Right atrium auricular region (tissue), 2 donors: Measurements from ENCODE around the gene TMCC2. TPM values are rescaled to one million over a fixed set of nuclear protein-coding genes. Genes with fewer than 3 reads are reported as not detected.

Experiments used
- DNase-seq: peaks from one replicate; pipeline ENCODE4 v3.0.0-alpha.2; 2019; ENCODE audit warnings: low spot score
- H3K27ac ChIP-seq, 2 donors: fragments of 200-600 bp; sonication (generic); 1 replicate in 1 of 2; 2 replicates in 1 of 2; pipeline ENCODE4 v1.5.1; 2016 to 2019
- H3K27me3 ChIP-seq, 2 donors: fragments of 200-600 bp; sonication (generic); one replicate each; pipeline versions ENCODE4 v1.5.1 to v1.6.0; 2017 to 2019
- H3K36me3 ChIP-seq: fragments of 200-600 bp; sonication (generic); one replicate; pipeline ENCODE4 v1.5.1; 2016
- H3K4me1 ChIP-seq, 2 donors: fragments of 200-600 bp; sonication (generic); one replicate each; pipeline versions ENCODE4 v1.5.1 to v1.6.0; 2017 to 2019
- H3K4me3 ChIP-seq, 2 donors: fragments of 200-600 bp; sonication (generic); 1 replicate in 1 of 2; 2 replicates in 1 of 2; pipeline ENCODE4 v1.5.1; 2017 to 2019; ENCODE audit warnings: mild to moderate bottlenecking in 1 of 2, moderate library complexity in 1 of 2
- H3K9me3 ChIP-seq, 2 donors: fragments of 200-600 bp; sonication (generic); one replicate each; pipeline ENCODE4 v1.5.1; 2019
- CTCF ChIP-seq, 2 donors: fragments of 200-600 bp; sonication (generic); IDR thresholded peaks; one replicate each; pipeline ENCODE4 v1.5.1; 2019; ENCODE audit warnings: antibody characterized with exemption in 2 of 2
- total RNA-seq, 2 donors: library from RNA; depleted of rRNA; stranded (reverse); fragments of >200 nt; gene quantifications; one replicate each; pipeline ENCODE4 v1.1.0, GENCODE V29; 2016

Gene TMCC2
- total RNA-seq, 2 donors from 2014 or later = 8.5 to 11.9 TPM

- H3K9me3 ChIP-seq = no peaks in the 10 kb centered on the region
- peak overlapping the region in 1 of 2 donors; percentile 19 for H3K27ac ChIP-seq
- DNase-seq = no peak
- H3K4me3 ChIP-seq = peak overlapping the region; percentile 56 to 70
- no peaks in the 10 kb centered on the region for H3K27me3 ChIP-seq
- TF ChIP-seq CTCF (IDR thresholded peaks at IDR 0.05) = no peak
- no peaks in the 10 kb centered on the region for H3K36me3 ChIP-seq
- peaks cover 0 to 33% of the 10 kb centered on the region in 2 donors for H3K4me1 ChIP-seq
Observed at GRCh38 chr1:205226868-205227583, 720 bp upstream of the TMCC2 start.

- no peaks in the 10 kb centered on the region for H3K36me3 ChIP-seq
- DNase-seq = no peak
- H3K4me1 ChIP-seq = peaks cover 0 to 33% of the 10 kb centered on the region in 2 donors
- TF ChIP-seq CTCF (IDR thresholded peaks at IDR 0.05) = no peak
- no peaks in the 10 kb centered on the region for H3K9me3 ChIP-seq
- H3K4me3 ChIP-seq = peak overlapping the region; percentile 56 to 70
- no peaks in the 10 kb centered on the region for H3K27me3 ChIP-seq
- peak overlapping the region; percentile 46 to 60 for H3K27ac ChIP-seq
Observed at GRCh38 chr1:205228093-205228521, 361 bp downstream of the TMCC2 start.

GRCh38 chr1:205229399-205229871 lies 1.7 kb downstream of the TMCC2 start:
- Histone ChIP-seq H3K4me3 (peak overlapping the region; percentile 56 to 70), H3K9me3 (no peaks in the 10 kb centered on the region), H3K27ac (peak overlapping the region; percentile 46 to 60), H3K27me3 (no peaks in the 10 kb centered on the region), H3K36me3 (no peaks in the 10 kb centered on the region), H3K4me1 (peaks cover 0 to 33% of the 10 kb centered on the region in 2 donors)
- peak; percentile 23 to 58 for TF ChIP-seq CTCF (IDR thresholded peaks at IDR 0.05)
- DNase-seq = no peak

GRCh38 chr1:205229916-205230700 lies 2.4 kb downstream of the TMCC2 start:
- H3K9me3 ChIP-seq = no peaks in the 10 kb centered on the region
- H3K4me3 ChIP-seq = peak overlapping the region; percentile 56 to 70
- H3K4me1 ChIP-seq = peaks cover 0 to 35% of the 10 kb centered on the region in 2 donors
- TF ChIP-seq CTCF (IDR thresholded peaks at IDR 0.05) = no peak
- no peak for DNase-seq
- peak overlapping the region; percentile 23 to 46 for H3K27ac ChIP-seq
- H3K27me3 ChIP-seq = no peaks in the 10 kb centered on the region
- no peaks in the 10 kb centered on the region for H3K36me3 ChIP-seq

- no peak overlapping the region for H3K4me3 ChIP-seq
- no peak for TF ChIP-seq CTCF (IDR thresholded peaks at IDR 0.05)
- H3K4me1 ChIP-seq = peaks cover 0 to 44% of the 10 kb centered on the region in 2 donors
- H3K27ac ChIP-seq = no peak overlapping the region
- DNase-seq = no peak
- no peaks in the 10 kb centered on the region for H3K27me3 ChIP-seq
- H3K36me3 ChIP-seq = no peaks in the 10 kb centered on the region
- H3K9me3 ChIP-seq = no peaks in the 10 kb centered on the region
Observed at GRCh38 chr1:205230982-205231381, 3.2 kb downstream of the TMCC2 start.
